Measurements from ENCODE around the gene VAMP2.

GRCh38 chr17:8125947-8126490 is 36.7 kb downstream of the VAMP2 start:
- TF ChIP-seq REST (IDR thresholded peaks at IDR 0.05; ENCODE audit: insufficient read depth in 1 of 2, low read depth in 2 of 2, low read length in 2 of 2) (no peak), POLR2AphosphoS5 (IDR thresholded peaks at IDR 0.05; ENCODE audit: low read depth, low read length) (no peak), SIN3A (IDR thresholded peaks at IDR 0.05; ENCODE audit: borderline replicate concordance, insufficient read depth, low read length) (no peak), FOXP2 (optimal IDR thresholded peaks at IDR 0.05; ENCODE audit: borderline replicate concordance, extremely low read depth, extremely low read length, insufficient read depth) (no peak)
